ENCODE measurements around the gene PPCDC.

DNA sequence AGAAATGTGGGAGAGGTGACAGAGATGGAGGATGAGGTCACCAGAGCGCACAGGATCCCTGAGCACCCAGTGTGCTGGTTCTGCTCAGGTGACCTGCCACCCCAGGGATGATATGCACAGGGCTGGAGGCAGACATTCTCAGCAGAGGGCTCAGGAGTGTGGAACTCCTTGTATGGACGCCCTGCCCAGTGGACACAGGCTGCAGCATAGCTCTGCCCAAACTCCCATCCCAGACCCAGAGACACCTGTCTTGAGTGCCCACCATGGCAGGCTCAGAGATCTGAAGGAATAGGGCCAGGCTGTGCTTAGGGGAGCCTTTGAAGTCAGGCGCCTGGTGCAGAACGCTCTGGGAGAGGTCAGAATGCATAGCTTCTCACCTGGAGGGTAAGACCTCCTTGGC lies 47.3 kb downstream of the PPCDC start:
- TF ChIP-seq CTCF (IDR thresholded peaks at IDR 0.05) (no peak), POLR2A (IDR thresholded peaks at IDR 0.05) (no peak)

Measured in adrenal gland (tissue), 5 donors.